T47D (cell line): ENCODE data around the gene PHKB.
"Not testable (repeated sequence)": the region's sequence is repeated elsewhere in the genome, so short reads cannot be mapped to it uniquely, and the experiment has no call there.

Source experiments
- DNase-seq, 2 experiments: peaks; one replicate each; pipeline versions ENCODE4 v3.0.0 to v3.0.0-alpha.2; 2011 to 2012; ENCODE audit warnings: low read depth in 1 of 2, low spot score in 1 of 2
- JUND ChIP-seq: IDR thresholded peaks from 2 replicates; pipeline ENCODE4 v1.6.1; 2012; ENCODE audit warnings: low read depth
- in situ Hi-C: cut with HindIII; loops from 2 replicates; pipeline ENCODE4 v1.10.0; 2016; ENCODE audit warnings: low sequenced_read_pairs, low pct_unique_long_range_greater_than_20kb

PHKB gene

DNA sequence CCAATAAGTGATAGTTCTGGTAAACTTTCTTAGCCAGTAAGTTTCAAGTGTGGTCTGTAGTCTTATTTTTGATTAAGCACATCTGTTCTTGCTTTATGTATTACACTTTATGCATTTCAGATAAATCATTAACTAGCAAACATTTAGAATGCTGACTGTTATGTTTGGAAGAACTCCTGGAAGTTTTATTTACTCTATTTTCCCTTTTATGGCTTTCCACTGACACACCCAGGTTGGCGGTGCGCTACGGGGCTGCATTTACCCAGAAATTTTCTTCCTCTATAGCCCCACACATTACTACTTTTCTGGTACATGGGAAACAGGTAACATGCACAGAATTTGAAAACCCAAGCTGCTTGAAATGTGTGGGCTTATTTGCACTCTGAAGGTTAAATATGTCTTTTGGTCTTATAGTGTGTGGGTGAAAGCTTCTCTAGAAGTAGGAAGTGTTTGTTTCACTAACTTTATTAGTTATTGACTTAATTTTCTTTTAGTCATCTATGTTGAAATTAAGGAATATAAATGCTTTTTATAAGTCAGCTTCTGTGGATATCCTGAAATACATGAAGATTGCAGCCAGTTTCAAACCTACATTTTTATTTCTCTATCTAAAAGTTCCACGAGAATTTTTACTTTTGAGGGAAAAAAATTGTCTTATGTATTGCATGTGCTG, 203.7 kb downstream of the PHKB start:
- in situ Hi-C loops, result no loop called here
- DNase-seq, result no peak
- TF ChIP-seq JUND, result no peak

DNA sequence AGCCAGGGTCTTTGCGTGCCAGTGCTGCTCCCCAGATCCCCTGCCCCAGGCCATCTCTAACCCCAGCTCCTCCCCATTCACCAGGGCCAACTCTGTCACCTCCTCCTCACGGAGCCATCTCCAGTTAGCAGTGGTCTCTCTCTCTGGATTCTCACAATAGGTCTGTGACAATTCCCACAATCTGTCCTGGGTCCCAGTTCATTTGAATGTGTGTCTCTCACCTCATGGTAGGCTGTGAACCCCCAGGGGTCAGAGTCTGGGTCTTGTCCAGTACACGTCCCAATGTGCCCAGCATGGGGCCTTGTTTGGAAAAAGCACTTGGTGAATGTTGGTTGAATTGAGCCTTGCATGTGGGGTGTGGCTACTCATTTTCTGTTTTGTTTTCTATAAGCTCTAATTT, 205.3 kb downstream of the PHKB start:
- TF ChIP-seq JUND, result no peak
- no peak for DNase-seq
- in situ Hi-C loops, result no loop called here

DNA sequence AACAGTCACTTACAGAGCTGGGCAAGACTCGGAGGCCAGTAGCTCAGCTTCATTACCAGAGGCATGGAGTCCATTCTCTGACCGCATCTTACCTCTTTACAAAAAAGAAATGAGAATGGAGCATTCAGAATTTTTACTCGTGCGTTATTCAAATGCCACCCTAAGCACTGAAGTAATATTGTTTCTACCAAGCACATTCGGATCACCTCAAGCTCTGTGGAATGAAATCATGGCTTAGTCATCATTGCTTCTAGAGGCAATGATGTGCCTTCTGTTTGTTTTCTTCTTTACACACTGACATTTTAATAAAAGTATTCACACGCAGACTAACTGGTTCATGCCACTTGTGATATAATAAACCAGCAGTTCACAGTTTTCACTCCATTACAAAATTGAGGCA, 206.8 kb downstream of the PHKB start:
- in situ Hi-C loops, result no loop called here
- TF ChIP-seq JUND, result no peak
- DNase-seq, result no peak

DNA sequence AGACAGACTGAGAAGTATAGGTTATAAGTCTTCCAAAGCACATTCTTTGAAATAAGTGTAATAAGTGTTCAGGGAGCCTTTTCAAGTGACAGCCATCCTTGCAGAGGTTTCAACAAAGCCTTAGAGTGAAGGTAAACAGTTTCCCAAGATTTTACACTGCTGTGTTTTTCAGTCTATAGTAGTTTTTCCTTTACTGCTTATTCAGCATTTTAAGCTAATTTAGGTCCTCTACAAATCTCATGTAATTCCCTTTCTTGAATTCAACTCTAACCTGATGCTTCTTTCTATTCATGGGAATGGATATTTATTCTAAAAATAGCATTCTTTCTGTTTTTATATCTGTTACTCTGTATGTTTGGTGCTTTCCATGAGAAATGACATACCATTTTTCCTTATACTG, 211.3 kb downstream of the PHKB start:
- in situ Hi-C loops, result no loop called here
- no peak for TF ChIP-seq JUND
- no peak for DNase-seq

DNA sequence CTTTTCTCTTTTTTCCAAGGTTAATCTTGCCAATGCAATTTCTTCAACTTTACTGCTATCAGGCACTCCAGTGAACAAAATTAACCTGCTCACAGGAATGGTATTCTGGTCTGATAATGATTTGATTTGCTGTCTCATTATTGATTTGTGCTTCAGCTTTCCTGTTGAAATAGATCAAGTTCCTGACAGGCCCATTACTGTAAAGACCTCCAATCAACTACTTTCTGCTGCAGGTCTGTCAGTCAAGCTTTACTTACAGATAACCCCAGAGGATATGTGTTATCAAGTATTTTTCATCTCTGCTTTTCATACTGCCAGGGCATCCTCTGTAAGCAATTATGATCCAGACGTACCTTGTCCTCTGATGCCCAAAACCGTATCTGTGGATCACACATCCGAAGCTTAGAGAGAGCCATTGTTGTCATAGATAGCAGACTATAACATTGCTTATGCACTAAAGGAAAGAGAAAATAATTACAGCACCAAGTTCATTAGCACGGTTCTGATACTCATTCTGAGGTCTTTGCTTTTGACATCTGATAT, 215.6 kb downstream of the PHKB start:
- in situ Hi-C loops, result no loop called here
- TF ChIP-seq JUND, result no peak
- DNase-seq, result no peak

DNA sequence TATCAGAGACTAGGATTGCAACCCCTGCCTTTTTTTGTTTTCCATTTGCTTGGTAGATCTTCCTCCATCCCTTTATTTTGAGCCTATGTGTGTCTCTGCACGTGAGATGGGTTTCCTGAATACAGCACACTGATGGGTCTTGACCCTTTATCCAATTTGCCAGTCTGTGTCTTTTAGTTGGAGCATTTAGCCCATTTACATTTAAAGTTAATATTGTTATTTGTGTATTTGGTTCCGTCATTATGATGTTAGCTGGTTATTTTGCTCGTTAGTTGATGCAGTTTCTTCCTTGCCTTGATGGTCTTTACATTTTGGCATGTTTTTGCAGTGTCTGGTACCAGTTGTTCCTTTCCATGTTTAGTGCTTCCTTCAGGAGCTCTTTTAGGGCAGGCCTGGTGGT, 220.4 kb downstream of the PHKB start:
- DNase-seq, in situ Hi-C loops: not testable (repeated sequence)

DNA sequence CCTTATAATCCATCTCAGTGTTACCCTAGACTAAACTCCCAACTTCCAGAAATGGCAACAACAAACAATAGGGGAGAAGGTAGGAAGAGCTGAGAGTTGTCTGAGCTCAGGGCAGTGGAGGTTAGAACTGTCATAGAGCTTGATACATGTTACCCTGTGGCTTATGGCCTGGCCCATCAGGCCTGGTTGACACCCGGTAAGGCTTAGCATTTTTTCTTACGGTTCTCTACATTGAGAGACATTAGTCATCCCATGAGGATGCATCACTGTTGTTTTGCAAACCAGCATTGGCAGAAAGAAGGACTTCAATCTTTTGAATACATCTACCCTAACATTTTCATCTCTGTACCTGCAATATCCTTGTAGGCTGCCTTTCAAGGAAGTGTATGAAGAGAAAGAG, 226.6 kb downstream of the PHKB start:
- no peak for DNase-seq
- in situ Hi-C loops, result no loop called here
- TF ChIP-seq JUND, result no peak

DNA sequence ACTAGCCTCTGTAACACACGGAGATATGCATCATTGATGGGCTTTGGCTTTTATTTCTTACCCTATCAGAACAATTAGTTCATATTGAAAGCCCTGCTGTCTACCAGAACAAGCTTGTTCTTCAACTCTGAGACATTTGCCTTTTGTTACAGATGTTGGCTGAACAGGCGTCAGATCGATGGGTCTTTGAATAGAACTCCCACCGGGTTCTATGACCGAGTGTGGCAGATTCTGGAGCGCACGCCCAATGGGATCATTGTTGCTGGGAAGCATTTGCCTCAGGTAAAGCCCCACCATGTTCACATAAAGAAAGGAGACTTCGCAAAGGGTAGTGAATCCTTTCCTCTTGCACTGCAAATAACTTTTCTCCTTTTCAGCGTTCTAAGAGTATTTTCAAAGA, 232.1 kb downstream of the PHKB start:
- no peak for DNase-seq
- no peak for TF ChIP-seq JUND
- in situ Hi-C loops, result no loop called here

DNA sequence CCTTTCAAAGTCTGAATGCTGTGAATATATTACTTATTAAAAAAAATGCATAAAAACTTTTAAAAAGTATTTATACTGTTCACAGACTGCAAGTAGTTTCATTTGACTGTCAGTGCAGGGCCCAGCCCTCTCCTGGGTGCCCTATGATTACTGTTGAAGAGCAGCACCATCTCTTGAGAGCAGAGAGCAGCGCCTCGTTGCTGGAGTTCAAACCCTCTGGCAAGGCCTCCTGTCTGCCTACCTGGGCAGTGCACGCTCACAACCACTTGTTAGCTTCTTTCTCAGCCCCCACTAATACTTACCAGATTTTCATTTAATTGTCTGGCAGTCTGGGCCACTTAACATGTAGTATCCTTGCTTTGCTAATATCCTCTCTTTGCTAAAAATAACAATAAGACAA, 233.4 kb downstream of the PHKB start:
- TF ChIP-seq JUND, result no peak
- DNase-seq, result no peak
- in situ Hi-C loops, result no loop called here

DNA sequence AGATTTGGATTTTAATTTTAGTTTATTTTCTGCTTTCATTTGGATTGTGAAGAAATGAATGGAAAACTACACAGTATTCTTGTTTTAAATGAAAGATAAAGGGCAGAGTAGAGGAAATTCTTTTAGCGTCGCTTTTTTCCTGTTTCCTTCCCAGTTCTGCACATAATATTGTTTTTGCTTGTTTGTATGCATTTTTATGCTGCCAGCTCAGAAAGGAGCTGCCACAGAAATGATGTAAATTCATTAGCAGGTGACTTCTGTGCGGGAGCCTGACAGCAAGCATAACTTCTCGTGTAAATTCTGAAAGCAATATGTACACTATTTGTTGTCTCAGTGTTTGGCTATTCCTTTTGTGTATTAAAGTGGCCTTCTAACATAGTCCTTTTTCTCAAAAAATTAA, 234.6 kb downstream of the PHKB start:
- TF ChIP-seq JUND, result no peak
- in situ Hi-C loops, result no loop called here
- no peak for DNase-seq

DNA sequence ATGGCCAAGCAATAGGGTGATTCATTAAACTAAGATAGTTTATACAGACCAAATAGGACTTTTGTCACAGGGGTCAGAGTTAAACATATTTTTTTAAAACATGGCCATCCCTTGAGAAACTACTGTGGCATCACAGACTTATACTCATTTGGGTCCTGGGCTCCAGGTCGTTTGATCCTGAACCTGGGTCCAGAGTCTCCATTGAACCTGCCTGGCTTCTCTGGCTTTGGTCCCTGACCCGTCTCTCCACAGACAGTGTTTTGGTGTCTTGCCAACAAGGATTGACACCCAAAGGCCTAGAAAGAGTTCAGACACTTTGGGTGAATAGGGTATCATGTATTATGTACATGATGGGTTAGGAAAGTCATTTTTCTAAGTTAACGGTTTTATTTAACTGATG, 236.7 kb downstream of the PHKB start:
- no peak for TF ChIP-seq JUND
- DNase-seq, result no peak
- in situ Hi-C loops, result no loop called here

DNA sequence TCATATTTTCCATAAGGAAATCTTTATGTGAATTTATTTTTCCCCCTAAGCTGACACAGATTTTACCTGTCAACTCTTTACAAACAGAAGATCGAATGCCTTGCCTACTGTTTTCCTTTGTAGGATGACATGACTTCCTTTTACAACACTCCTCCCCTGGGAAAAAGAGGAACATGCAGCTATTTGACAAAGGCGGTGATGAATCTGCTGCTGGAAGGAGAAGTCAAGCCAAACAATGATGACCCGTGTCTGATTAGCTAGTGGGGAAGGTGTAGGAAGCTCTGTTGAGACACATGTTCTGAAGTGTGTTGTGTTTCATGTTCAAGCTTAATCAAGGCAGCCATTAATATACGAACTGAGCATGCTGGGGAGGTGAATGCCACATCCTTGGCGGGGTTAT, 238.0 kb downstream of the PHKB start:
- no peak for DNase-seq
- no peak for TF ChIP-seq JUND
- in situ Hi-C loops, result no loop called here

DNA sequence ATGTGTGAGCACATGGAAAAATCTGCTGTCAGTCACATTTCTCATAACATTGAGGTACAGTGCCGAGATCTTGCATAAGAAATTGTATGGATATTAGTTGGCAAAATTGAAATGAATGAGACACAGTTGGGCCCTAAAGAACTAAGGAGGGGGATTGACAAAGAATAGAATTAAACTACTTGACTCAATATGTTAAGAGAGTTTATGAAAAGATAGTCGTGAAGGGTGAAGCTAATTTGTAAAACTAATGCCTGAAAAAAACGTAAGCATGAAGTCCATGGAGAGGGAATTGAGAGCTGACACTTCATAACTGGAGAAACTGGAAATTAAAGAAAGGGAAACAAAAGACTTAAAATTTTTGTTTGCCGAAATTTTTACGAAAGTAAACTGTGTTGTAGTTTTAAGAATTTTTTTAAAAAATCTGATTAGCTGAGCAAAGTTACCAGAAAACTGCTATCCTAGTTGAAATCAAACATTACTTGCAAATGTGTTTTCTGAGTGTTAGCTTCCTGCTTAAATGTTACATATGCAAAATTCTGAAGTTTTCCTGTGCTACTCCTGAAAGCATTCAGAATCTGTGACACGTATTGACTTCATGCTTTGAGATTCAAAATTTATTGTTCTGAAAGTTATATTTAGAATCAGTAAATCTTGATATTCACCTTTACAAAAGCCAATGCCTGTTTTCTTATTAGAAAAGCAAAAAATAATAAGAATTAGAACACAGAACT, 239.9 kb downstream of the PHKB start:
- no peak for DNase-seq
- no peak for TF ChIP-seq JUND
- in situ Hi-C loops, result no loop called here

DNA sequence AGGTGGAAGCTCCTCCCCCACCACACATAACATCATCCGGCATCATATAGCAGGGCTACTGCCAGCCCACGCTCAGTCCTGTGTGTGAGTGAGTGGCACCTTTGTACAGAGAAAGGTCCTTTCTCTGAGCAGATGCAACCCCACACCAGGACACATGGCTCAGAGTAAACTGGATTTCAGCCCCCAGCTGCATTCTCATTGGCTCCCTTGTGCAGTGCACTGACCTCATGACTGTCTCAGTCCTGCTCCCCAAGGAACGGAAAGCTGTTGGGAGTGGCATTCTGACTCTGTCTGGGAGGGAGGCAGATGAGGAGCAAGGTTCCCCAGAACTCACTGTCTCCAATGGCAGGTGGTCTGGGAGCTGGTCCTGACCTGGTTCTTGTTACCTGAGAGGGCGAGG, 244.1 kb downstream of the PHKB start:
- no peak for DNase-seq
- in situ Hi-C loops, result no loop called here
- no peak for TF ChIP-seq JUND
